Effector CD8-positive, alpha-beta T cell (primary cell): Measurements from ENCODE around the gene GHSR.
A peak's percentile ranks its signal among the peaks of the same experiment; 100 is the strongest.

Source experiments
- DNase-seq: peaks from one replicate; lab custom pipeline; 2025; lab: John Stamatoyannopoulos, UW
- total RNA-seq, 4 experiments: gene quantifications; one replicate each; lab custom pipeline; 2026; lab: John Stamatoyannopoulos, UW

The GHSR gene, protein sequence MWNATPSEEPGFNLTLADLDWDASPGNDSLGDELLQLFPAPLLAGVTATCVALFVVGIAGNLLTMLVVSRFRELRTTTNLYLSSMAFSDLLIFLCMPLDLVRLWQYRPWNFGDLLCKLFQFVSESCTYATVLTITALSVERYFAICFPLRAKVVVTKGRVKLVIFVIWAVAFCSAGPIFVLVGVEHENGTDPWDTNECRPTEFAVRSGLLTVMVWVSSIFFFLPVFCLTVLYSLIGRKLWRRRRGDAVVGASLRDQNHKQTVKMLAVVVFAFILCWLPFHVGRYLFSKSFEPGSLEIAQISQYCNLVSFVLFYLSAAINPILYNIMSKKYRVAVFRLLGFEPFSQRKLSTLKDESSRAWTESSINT
- 0 reads per million in 4 experiments for total RNA-seq

DNA sequence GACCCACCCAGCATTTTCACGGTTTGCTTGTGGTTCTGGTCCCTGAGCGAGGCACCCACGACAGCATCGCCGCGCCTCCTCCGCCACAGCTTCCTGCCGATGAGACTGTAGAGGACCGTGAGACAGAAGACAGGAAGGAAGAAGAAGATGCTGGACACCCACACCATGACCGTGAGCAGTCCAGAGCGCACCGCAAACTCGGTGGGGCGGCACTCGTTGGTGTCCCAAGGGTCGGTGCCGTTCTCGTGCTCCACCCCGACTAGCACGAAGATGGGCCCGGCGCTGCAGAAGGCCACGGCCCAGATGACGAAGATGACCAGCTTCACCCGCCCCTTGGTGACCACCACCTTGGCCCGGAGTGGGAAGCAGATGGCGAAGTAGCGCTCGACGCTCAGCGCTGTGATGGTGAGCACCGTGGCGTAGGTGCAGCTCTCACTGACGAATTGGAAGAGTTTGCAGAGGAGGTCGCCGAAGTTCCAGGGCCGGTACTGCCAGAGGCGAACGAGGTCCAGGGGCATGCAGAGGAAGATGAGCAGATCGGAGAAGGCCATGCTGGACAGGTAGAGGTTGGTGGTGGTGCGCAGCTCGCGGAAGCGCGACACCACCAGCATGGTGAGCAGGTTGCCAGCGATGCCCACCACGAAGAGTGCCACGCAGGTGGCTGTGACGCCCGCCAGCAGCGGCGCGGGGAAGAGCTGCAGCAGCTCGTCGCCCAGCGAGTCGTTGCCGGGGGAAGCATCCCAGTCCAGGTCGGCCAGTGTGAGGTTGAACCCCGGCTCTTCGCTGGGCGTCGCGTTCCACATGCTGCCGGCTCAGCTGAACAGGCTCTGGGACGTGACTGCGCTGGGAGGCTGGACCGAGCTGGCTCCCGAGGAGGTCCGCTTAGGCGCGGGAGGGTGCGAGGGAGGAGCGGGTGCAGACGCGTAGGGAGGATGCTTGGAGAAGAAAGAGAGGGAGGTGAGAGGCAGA, at the start of gene GHSR:
TSS of gene GHSR (minus strand) at position 846 of the 969 bp plus-strand sequence. CDS start at position 803, 43 bp downstream.
- no peak for DNase-seq

DNA sequence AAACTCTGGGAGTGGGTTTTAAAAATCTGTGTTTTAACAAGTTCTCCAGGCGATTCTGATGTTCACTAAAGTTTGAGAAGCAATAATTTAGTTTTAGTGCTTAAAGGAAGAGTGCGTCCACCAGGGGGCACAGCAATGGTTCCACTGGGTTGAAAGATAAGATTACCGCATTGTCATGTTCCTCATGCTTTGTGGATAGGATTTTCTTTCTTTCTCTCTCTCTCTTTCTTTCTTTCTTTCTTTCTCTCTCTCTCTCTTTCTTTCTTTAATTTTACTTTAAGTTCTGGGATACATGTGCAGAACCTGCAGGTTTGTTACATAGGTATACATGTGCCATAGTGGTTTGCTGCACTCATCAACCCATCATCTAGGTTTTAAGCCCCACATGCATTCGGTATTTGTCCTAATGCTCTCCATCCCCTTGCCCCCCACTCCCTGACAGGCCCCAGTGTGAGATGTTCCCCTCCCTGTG, 42.0 kb upstream of the GHSR start:
- DNase-seq, result peak; percentile 56

GRCh38 chr3:172478116-172478515, 29.9 kb upstream of the GHSR start:
- DNase-seq, result no peak

- no peak for DNase-seq
Measured at GRCh38 chr3:172476347-172476746, 28.1 kb upstream of the GHSR start.

GRCh38 chr3:172475703-172476102, 27.4 kb upstream of the GHSR start:
- no peak for DNase-seq

DNA sequence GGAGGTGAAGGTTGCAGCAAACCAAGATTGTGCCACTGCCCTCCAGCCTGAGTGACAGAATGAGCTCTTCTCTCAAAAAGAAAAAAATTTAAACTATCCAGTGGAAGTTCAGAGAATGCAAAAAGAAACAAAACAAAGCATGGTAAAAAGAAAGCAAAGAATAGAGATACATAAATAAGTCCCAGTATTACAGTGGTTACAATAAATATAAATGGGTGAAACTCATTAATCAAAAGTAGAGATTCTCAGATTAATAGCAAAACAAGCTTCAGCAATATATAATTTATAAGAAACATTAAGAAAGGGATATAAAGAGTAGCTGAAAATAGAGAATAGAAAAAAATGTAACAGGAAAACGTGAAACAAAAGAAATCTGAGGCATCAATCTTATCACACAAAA, 23.6 kb upstream of the GHSR start:
- no peak for DNase-seq

DNA sequence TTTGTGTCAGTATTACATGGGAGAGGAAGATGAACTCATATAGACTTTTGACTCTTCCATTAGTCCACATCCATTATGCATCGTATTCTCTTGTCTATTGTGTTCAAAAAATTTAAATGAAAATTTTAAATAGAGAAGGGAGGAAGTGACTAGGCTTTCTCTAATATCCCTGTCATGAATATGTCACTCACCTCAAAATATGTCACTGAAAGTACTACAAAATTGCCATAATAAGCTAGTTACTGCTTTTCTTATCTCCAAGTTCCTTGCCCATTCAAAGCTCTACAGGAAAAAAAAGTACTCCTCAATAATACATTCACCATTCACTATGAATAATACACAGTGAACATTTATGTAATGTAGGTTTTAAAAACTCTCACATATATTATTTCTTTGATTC, 22.3 kb upstream of the GHSR start:
- DNase-seq, result no peak

GRCh38 chr3:172467170-172467824, 19.0 kb upstream of the GHSR start:
- no peak for DNase-seq

DNA sequence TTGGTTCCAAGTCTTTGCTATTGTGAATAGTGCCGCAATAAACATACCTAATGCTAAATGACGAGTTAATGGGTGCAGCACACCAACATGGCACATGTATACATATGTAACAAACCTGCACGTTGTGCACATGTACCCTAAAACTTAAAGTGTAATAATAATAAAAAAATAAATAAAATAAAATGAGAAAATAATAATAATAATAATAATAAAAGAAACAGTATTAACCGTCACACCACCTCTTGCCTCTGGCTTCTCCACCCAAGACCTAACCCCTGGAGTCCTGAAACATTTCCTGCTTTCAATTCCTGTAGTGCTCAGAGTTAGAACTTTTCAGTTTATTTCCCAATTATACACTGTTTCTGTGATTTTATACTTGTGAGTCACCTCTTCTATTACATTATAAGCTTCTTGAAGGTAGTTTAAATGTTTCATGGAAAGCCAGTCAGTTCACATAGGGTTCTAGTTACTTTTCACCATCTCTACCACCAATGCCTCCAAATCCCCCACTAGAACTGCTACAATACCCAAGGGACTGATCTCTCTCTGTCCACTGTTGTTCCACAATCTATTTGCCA, 18.4 kb upstream of the GHSR start:
- DNase-seq, result no peak

- DNase-seq, result no peak
Measured at GRCh38 chr3:172465281-172465680, 17.0 kb upstream of the GHSR start.

DNA sequence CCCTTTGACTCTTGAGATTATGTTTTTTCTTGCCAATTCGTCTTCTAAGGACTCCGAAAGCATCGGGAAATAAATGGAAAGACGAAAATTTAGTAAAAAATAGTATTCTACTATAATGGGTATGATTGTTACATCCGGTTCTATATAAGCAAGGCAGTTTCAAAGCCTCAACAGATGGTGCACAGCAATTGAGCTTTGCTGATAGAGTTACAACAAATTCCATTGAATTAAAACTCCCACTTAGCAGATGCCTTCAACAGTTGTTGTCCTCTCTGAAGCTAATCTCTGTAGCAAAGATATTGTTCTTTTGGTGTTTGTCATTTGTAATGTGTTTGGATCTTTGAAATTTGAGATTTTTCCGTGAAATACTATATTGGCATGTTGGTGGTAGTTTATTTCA, 16.1 kb upstream of the GHSR start:
- no peak for DNase-seq

- DNase-seq, result no peak
Measured at GRCh38 chr3:172461530-172462138, 13.4 kb upstream of the GHSR start.

DNA sequence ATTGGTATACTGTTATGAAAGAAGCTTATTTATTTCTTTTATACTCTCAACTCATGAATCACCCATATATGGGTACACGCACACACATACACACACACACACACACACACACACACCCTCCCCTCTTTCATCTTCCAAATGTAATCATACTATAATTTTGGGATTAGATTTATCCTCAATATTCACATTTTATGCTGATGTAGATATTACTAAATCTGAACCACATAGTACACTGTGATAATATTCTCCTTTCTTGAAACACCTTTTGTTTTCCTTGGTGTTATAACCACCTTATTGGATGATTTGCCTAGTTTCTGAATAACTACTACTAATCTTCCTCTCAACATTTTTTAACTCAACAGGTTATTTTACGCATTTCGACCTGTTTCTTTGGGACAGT, 8.1 kb upstream of the GHSR start:
- DNase-seq, result no peak

GRCh38 chr3:172454180-172454579, 5.9 kb upstream of the GHSR start:
- DNase-seq, result no peak

GRCh38 chr3:172449466-172450149, 1.4 kb upstream of the GHSR start:
- DNase-seq, result no peak

GRCh38 chr3:172448661-172449465, 607 bp upstream of the GHSR start:
- no peak for DNase-seq

DNA sequence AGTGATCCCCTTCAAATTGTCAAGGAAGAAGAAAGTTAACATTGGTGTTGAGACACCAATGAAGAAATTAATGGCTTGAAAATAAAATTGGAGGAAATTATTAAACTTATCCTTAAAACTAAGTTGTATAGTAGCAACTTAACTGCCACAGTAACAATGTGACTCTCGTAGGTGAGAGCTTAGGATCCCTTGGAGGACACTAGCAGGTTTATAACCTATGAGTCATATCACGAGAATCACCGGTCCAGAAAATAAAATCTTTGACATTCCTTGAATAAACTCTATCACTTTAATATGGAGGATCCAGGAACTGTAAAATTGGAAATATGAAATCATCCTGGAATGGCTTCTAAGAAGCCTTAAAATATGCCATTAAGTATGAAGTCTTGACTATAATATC, 2.1 kb downstream of the GHSR start:
- DNase-seq, result no peak

- DNase-seq, result no peak
Measured at GRCh38 chr3:172444821-172445220, 3.4 kb downstream of the GHSR start.

- DNase-seq, result no peak
Measured at GRCh38 chr3:172442606-172443005, 5.7 kb downstream of the GHSR start.

DNA sequence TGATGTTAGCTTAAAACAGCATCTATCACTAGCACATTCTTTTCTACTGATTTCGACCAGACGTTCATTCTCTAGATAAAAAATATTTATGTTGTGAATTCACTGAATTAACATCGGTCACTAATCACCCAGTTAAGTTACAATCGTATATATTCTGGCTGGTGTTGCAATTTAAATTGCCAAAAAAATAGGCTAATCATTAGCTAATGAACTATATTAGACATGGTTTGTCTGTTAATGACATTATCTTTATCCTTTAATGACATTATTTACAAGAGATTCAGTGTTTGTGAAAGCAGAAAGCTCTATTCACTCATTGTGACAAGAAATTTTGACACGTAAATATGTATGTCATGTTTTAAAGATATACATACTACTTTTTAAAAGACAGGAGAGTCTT, 6.7 kb downstream of the GHSR start:
- no peak for DNase-seq
